GM12873 (cell line): ENCODE results near the gene STAG1.

Source experiments
- CTCF ChIP-seq: IDR thresholded peaks from 2 replicates; pipeline ENCODE4 v1.5.1; 2012; ENCODE audit warnings: low read depth, mild to moderate bottlenecking, moderate library complexity, low read length, control low read depth; ENCODE audit not compliant: insufficient read depth; ENCODE audit errors: missing control alignments

The STAG1 gene

GRCh38 chr3:136498919-136499447 lies 253.2 kb downstream of the STAG1 start:
- TF ChIP-seq CTCF, result no peak

GRCh38 chr3:136495213-136495612 lies 257.0 kb downstream of the STAG1 start:
- no peak for TF ChIP-seq CTCF

GRCh38 chr3:136490646-136491405 lies 261.4 kb downstream of the STAG1 start:
- TF ChIP-seq CTCF, result no peak

- no peak for TF ChIP-seq CTCF
These were observed 266.4 kb downstream of the STAG1 start for GRCh38 chr3:136485777-136486176.

- no peak for TF ChIP-seq CTCF
These were observed 275.9 kb downstream of the STAG1 start for GRCh38 chr3:136476280-136476679.

GRCh38 chr3:136473716-136474326 lies 278.4 kb downstream of the STAG1 start:
- TF ChIP-seq CTCF, result no peak

GRCh38 chr3:136465296-136465695 lies 286.9 kb downstream of the STAG1 start:
- TF ChIP-seq CTCF, result no peak
